Activated CD4-positive, CD25-positive, alpha-beta regulatory T cell treated with anti-CD3 and anti-CD28 coated beads, Interleukin-2, amount 50 U/mL, for 24 hours (primary cell): ENCODE results near the gene STARD7.
"Not testable (repeated sequence)": the region's sequence is repeated elsewhere in the genome, so short reads cannot be mapped to it uniquely, and the experiment has no call there.

Source experiments
- ATAC-seq, 2 donors: fragments of 150-1000 bp; cut with Tn5 transposase; one replicate each; pipeline ENCODE4 v1.10.0; 2021; ENCODE audit warnings: mild to moderate bottlenecking in 1 of 2, moderate library complexity in 1 of 2

Gene STARD7

DNA sequence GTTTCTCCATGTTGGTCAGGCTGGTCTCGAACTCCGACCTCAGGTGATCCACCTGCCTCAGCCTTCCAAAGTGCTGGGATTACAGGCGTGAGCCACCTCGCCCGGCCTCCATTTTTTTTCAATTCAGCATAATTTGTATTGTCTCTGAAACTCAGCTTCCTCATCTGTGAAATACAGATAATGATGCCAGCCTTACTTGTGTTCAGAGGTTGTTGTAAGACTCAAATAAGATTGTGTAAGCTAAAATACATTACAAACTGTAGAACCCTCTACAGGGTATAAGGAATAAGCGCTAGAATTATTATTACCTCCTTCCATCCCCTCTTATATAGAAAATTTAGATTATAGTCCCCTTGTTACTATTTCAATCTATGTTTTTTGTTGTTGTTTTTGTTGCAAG is 24.8 kb upstream of the STARD7 start:
- no peak for ATAC-seq

DNA sequence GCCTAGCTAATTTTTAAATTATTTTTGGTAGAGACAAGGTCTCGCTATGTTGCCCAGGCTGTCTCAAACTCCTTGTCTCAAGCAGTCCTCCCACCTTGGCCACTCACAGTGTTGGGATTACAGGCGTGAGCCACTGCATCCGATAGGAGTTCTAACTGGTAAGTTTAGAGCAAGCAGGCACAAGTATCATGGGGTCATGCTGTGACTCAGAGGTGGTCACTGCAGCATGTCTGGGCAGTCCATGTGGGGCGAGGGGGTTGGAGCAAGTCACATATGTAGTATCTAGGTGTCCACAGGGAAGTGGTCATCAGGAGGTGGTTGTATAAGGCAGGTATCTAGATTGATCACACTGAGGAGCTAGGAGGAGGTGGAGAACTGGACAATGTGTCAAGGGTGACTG is 22.7 kb upstream of the STARD7 start:
- no peak for ATAC-seq

- ATAC-seq, result peak in 1 of 2 donors; percentile 49
Measured at GRCh38 chr2:96225016-96225533, 16.4 kb upstream of the STARD7 start.

- ATAC-seq, result not testable (repeated sequence)
Measured at GRCh38 chr2:96221106-96221505, 12.5 kb upstream of the STARD7 start.

DNA sequence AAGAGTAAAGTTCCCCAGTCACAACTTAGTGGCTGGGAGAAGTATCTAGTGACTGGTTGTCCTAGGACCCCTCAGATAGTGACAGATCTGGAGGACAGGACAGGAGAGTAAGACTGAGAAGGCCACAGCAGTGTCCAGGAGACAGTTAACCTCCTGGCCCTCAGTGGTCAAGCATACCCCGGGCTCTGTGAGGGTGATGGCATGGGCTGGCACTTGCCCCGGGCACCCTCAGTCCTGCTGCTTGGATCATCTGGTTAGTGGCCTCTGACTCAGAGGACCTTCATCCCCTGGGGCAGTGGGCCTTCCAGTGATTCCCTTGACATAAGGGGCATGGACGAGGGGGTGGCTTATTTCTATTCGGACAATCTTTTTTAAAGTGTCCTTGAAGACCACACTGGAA is 11.3 kb upstream of the STARD7 start:
- not testable (repeated sequence) for ATAC-seq

DNA sequence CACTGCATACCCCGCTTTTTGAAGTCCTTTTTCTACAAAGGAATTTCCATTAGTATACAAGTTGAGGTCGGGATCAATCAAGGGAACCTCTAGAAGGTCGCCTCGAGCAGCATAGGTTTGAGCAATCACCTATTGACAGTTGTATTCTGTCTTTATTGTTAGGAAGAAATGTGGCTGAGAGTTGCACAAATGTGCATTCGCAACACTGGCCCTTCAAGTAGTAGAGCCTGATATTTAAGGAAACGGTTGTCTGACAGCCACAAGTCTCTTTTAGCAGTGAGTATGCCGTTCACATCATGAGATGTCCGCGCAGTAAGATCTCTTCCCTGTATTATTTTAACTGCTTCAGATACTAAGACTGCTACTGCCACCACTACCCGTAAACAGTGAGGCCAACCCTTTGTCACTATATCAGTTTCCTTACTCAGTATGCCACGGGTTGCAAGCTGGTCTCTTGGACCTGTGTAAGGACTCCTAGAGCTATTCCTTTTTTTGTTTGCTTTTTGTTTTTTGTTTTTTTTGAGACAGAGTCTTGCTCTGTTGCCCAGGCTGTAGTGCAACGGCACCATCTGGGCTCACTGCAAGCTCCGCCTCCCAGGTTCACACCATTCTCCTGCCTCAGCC is 10.0 kb upstream of the STARD7 start:
- ATAC-seq, result no peak

- no peak for ATAC-seq
Measured at GRCh38 chr2:96214554-96214953, 5.9 kb upstream of the STARD7 start.

DNA sequence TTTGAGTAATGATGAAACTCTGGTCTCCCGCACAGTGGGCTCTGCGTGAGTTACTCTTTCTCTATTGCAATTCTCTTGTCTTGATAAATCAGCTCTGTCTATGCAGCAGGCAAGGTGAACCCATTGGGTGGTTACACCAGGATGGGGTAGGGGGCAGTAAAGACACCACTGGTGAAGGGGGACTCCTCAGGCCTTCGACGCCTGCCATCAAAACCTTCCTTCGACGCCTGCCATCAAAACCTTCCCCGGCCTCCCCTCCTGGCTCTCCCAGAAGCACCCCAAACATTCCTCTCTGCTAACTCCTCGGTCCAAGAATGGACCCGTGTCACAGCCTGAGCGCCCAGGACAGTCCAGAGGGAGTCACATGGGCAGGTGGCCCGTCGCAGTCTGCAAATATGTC is 4.8 kb upstream of the STARD7 start:
- ATAC-seq, result no peak

DNA sequence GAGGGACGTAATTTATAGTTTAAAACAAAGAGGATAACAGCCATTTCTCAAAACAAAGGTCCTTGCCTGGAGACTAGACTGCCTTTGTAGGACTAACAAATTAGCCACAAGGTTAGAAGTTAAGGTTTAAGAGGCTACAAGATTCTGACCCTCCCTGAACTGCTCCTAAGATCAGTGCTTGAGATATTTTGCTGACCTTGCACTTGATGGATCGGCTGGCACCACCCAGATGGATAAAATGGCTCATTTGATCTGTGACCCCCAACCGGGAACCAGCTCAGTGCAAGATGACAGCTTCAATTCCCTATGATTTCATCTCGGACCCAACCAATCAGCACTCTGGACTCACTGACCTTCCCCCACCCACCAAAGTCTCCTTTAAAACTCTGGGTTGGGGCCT is 3.7 kb upstream of the STARD7 start:
- no peak for ATAC-seq

DNA sequence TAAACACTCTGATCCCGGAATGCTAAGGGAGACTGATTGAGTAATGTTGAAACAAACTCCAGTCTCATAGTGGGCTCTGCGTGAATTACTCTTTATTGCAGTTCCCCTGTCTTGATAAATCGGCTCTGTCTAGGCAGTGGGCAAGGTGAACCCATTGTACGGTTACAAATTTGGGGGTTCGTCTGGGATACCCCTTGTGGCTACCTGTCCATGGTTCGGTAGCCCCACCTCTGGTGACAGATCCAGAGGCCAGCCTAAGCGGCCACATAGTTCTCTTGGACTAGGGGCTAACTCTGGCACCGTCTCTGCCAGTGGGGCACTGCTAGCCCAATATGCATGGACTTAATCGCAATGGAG is 1.1 kb upstream of the STARD7 start:
- no peak for ATAC-seq

DNA sequence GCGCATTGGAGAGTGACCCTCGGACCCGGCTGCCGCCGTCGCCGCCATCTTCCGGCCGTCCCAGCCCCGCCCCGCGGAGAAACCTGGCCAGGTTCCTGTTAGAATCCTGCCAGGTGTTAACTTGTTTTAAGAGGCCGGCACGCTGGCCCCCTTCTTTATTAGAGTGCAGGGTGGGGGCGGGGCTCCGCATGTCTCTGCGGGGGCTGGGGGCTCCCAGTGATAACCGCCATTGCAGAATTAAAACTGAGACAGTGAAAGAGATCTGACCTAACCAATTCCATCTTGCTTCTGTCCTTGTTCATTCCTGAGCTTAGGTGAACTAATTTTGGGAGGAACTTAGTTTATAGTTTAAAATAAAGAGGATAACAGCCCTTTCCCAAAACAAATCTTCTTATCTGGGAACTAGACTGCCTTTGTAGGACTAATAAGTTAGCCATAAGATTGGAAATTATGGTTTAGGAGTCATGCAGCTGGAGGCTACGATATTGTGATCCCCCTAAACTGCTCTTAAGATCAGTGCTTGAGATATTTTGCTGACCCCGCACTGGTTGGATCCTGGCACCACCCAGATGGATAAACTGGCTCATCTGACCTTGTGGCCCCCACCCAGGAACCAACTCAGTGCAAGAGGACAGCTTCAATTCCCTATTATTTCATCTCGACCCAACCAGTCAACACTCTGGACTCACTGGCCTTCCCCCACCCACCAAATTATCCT is 543 bp upstream of the STARD7 start:
- no peak for ATAC-seq

DNA sequence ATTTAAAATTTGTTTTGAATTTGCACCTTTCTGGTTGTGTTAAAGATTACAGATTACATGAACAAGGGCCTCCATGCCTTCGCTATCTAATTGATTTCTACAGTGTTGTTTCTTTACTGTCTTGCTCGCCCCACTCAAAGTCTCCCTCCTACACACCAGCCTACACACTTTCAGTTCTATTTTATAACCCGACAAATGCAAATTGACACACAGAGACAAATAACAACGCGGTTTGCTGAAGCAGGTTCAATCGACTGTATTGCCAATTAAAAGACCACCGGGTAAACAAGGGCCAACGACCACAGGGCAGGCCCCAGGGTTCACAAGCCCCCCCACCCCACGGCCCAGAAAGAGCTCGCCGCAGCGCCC is 869 bp downstream of the STARD7 start:
- ATAC-seq, result peak; percentile 5 to 8

GRCh38 chr2:96207073-96207773 is 1.4 kb downstream of the STARD7 start:
- no peak for ATAC-seq

DNA sequence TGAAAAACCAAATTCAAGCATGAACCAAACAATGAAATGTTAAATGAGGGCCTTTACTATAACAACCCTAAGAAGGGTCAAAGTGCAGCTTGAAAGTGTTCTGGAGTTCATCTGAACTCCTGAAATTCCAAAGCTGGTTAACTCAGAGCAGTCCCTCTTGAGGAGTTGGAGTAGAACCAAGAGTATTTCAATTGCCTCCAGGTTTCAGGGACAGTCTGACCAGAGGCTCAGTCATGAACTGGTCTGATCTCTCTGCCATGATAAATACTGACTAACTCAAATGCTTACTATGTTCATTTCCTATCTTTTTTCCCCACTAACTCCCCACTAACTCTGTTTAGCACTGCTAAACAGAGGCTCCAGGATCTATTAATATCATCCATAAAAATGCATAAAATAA is 2.7 kb downstream of the STARD7 start:
- ATAC-seq, result no peak

DNA sequence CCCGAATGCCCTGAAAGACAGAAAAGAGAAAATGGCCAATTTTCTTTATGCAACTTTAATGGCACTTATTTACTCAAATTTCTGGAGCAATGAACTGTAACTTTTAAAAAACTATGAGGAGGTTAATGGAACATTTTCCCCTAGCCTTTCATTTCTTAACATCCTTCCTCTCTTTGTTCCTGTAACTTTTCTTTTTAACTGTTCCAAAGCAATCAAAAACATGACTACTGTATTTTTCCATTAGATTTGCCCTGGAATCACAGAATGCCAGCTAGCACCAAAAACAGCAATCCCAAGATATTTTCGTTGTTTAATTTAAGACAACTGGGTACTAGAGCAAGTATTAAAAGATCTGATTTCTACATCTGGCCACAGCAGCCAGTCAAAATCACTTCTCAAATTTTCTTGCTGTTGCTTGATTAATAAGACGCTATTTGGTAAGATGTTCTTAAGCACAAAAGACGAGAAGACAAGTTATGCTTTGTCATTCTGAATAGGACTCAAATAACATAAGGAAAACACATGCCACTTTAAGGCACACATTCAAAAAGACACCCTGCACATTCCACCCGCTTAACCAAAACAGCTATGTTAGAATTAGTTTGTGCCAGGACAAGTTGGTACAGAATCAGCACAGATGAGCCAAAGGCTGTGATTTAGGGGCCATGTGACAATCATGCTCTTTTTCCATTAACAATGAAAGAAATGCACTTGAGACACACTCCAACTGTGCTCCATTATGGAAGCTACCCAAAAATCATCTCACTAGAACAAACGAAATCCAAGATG is 3.6 kb downstream of the STARD7 start:
- ATAC-seq, result no peak

DNA sequence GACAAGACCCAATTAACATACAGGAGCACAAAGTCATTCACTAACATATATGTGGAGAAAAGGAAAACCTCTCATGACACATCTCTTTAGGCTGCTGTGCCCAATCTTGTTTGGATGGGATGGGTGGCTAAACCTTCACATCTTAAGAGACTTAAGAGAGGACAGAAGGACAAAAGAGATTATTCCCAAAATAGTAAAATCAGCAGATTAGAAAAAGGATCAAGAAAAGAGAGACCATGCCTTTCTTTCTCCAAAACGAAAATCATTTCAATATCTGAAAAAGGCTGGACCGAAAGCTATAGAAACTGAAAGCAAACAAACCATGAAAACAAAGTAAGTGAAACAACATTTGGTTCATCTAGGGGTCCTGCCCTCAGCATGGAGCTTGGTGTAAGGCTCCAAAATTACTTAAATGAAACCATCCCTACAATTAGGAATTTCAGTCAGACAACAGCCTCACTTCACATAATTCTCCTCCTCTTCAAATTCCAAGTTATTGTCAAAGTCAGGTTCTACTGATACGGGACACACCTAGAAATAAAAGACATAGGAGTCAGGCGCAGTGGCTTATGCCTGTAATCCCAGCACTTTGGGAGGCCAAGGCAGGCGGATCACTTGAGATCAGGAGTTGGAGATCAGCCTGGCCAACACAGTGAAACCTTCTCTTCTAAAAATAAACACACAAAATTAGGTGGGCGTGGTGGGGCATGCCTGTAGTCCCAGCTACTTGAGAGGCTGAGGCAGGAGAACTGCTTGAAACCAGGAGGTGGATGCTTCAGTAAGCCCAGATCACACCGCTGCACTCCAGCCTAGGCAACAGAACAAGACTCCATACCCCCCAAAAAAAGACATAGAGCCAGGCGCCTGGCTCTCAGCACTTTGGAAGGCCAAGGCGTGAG is 5.2 kb downstream of the STARD7 start:
- ATAC-seq, result no peak

- no peak for ATAC-seq
Measured at GRCh38 chr2:96202152-96202854, 6.3 kb downstream of the STARD7 start.

DNA sequence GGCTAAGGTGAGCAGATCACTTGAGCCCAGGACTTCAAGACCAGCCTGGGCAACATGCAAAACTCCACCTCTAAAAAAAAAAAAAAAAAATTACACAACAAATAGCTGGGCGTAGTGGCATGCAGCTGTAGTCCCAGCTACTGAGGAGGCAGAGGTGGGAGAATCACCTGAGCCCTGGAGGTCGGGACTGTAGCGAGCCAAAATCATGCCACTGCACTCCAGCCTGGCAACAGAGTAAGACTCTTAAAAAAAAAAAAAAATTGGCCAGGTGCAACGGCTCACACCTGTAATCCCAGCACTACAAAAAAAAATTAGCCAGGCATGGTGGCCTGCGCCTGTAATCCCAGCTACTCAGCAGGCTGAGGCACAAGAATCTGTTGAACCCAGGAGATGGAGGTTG is 7.3 kb downstream of the STARD7 start:
- ATAC-seq, result no peak

- ATAC-seq, result no peak
Measured at GRCh38 chr2:96198921-96199320, 9.7 kb downstream of the STARD7 start.

- ATAC-seq, result no peak
Measured at GRCh38 chr2:96197546-96198255, 10.9 kb downstream of the STARD7 start.
